Islet of Langerhans (tissue), 1 donor: ENCODE data around the gene CAB39.

Experiments used
- FAIRE-seq: peaks from one replicate; lab custom pipeline; 2011; peaks lifted over from hg19 to GRCh38; lab: Jason Lieb, UNC

The CAB39 gene

DNA sequence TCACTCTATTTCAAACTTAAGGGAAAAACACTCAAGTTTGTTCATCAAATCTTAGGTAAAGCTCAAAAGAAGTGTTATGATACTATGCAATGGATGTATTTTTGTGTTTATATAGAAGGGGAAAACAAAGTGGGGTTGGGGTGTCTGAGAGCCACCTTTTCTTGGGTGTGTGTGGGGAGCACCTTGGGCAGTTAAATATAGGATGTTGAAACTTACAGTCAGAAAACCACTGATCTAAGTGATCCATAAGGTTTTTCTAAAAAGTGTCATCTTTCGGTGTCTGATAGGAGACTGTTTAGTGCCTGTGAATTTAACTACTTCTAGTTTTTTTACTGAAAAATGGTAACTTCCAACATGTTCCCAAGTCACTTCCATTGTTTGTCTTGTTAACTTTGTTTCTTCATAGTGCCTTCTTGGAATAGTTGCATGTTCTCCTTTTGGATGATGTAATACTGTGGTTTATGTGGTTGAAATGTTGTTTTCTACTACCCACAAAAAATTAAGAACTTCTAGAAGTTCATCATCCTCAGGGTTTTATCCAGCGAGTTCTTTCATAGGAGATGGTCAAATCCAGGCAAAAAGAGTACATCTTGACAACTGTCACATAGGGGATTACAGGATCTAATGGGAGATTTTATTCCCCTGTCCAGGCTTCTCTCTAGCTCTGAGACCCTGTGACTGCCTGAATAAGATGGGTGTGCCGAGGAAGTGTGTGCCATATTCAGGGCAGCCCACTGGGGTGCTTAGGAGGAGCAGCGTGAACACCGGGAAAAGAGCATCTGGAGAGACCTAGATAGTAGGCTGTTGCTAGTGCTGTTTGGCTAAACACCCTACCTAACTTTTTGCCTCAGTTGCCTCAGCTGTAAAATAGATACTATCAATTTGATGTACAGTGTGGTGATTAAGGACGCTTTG is 46.2 kb downstream of the CAB39 start:
- no peak for FAIRE-seq

DNA sequence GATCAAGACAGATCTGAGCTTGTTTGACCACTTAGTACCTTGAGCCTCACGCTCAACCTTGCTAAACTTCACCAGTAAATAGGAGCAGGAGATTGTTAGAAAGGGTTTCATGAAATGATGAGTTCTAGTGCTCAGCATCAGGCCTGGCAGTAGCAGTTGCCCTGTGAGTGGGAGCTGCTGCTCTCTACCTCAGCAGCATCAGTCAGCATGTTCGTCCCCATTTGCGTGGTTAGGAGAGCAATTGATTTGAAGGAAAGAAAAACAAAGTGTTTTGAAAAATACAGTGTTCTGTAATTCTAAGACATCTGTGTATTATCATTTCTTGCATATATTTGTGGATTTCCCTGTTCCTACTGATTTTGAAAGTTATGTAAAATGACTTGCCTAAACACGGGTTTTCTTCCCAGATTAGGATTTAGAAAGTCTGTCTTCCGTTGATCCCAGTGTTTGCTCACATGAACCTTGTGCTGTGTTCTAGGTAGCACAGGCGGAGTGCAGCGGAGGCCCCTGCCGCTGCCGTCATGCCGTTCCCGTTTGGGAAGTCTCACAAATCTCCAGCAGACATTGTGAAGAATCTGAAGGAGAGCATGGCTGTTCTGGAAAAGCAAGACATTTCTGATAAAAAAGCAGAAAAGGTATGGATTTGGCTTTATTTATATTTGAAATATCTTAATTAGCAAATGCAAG is 47.0 kb downstream of the CAB39 start:
- no peak for FAIRE-seq

DNA sequence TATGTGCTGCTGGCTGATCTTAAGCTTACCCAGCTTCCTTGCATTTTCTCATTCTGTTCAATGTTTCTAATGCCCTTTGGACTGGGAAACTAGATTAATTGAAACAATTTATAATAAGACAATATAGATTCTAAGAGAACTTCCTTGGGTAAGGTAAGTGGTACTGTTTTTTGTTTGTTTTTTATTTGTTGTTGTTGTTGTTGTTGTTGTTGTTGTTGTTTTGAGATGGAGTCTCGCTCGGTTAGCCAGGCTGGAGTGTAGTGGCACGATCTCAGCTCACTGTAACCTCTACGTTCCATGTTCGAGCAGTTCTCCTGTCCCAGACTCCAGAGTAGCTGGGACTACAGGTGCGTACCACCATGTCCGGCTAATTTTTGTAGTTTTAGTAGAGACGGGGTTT is 49.1 kb downstream of the CAB39 start:
- no peak for FAIRE-seq

DNA sequence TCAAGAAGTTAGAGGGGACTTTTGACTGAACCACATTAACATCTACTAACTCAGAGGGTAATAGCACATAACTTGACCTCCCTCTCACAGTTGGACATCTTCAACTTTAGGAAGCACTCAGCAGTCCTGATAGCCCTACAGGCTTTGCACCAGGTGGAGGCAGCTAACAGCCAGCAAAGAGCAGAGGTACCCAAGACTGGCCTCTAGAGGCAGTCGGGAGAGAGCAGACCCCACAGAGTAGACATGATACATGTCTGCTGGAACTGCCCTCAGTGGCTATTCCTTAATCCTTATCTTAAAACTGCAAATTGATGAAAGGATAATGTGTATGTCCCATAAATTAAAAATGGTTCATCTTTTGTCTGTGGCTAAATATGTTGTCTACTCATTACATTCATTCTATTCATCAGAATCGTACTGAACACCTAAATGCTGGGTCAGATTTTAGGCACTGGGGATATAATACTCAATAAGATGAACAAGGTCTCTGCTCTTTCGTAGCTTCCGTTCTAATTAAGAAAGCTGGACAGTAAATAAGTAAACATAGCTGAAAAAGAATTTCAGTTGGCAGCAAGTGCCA is 49.8 kb downstream of the CAB39 start:
- no peak for FAIRE-seq

DNA sequence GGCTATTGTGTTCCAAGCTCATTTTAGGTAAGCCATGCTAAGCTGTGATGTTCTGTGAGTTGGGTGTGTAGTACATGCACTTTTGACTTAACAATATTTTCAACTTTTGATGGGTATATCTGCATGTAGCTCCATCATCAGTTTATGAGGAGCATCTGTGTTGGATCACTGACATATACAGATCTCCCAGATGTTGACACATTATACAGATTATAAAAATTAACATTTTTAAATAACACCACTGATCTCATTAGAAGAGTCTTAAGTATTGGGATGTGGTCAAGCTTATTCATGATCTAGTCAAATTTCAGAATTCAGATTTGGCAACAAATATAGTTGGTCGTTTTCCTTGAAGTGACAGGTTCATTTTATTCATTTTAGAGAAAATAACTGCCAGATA is 51.7 kb downstream of the CAB39 start:
- no peak for FAIRE-seq

DNA sequence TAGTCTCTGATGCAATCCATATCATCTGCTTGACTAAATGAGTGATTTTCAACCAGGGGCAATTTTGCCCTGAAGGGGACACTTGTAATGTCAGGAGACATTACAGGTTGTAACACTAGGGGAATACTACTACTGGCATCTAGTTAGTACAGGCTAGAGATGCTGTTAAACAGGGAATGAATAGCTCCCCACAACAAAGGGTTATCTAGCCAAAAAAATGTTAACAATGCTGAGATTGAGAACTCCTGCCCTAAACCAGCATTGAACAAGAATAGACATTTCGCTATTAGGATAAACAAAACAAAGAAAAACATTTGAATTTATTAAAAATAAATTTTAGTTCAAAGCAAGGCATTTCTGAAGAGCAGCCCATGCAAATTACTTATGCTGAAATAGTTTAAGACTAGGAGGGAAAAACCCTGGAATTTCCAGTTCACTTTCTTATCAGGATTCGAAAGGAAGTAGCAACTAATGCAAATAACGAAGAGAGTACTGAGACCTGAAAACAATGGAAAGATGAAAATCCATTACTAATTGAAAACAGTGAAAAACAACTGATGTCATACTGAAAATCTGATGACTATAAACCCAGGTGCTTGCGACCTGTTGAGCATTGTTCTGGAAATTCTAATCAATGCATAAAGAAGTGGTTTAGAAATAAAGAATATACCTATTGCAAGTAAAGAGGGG is 53.1 kb downstream of the CAB39 start:
- FAIRE-seq: no peak

DNA sequence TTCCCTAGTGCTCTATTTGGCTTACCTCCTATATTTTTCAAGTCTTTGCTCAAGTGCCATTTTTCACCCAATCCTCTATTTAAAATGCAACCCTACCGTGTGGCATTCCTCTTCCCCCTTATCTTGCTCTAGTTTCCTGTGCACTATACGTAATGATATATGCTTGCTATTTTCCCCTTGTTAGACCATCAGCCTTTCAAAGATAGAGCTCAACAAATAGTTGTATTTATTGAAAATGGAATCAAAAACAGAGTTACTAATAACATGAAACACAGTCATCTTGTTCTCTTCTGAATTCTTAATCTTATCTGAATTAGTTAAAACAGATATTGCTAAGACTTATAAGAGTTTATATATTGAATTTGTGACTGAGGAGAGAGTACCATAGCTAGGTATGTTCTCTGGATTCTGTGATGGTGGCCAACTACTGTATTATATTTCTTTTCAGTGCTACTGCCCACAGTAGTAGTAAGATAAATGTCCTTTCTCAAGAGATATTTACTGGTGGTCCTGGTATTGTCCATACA is 55.3 kb downstream of the CAB39 start:
- FAIRE-seq: no peak

DNA sequence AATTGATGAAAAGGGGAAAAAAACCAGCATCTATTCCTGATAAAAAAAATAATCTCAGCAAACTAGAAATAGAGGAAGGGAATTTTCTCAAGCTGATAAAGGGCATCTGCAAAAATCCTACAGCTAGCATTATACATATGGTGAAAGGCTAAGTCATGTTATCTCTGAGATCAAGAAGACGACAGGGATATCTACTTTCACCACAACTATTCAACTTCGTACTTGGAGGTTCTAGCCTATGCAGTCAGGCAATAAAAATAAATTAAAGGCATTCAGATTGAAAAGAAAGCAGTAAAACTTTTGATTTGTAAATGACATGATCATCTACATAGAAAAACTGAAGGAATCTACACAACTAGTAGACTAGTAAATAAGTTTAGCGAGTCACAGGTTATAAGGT is 58.2 kb downstream of the CAB39 start:
- no peak for FAIRE-seq

DNA sequence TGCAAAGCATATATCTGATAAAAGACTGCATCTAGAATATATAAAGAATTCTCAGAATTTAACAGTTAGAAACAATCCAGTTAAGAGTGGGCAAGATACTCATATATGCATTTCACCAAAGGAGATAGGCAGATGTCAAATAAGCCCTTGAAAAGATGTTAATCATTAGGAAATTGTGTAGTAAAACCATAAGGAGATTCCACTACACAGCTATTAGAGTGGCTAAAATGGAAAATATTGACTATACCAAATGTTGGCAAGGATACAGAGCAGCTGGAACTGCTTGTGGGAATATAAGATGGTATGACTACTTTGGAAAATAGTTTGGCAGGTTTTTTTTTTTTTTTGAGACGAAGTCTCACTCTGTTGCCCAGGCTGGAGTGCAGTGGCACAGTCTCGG is 59.5 kb downstream of the CAB39 start:
- FAIRE-seq: no peak

DNA sequence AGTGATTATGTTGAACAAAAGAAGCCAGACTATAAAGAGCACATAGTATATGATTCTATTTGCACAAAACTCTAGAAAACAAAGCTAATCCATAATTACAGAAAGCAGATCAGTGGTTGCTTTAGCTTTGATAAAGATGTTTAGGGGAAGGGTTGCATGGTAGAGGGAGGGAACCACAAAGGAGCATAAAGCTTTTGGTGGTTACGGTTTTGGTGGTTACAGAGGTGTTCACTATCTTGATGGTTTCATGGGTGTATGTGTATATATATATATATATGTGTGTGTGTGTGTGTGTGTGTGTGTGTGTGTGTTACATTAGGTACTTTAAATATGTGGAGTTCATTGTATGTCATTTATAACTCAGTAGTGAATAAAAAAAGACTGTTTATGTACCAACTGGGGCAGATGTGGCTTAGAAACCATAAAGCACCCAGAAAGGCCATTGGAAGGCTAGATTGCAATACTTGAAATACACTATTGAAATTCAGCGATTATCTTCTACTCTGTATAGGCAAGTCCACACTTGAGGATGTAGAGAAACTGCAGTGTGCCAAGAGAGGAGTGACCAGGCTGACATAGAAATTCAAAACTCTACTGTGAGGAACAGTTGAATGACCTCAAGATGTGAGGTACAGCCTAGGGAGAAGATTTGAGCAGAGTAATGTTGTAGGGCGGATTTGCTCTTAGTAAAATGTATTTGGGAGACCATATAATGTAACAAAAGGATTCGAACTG is 60.6 kb downstream of the CAB39 start:
- no peak for FAIRE-seq

DNA sequence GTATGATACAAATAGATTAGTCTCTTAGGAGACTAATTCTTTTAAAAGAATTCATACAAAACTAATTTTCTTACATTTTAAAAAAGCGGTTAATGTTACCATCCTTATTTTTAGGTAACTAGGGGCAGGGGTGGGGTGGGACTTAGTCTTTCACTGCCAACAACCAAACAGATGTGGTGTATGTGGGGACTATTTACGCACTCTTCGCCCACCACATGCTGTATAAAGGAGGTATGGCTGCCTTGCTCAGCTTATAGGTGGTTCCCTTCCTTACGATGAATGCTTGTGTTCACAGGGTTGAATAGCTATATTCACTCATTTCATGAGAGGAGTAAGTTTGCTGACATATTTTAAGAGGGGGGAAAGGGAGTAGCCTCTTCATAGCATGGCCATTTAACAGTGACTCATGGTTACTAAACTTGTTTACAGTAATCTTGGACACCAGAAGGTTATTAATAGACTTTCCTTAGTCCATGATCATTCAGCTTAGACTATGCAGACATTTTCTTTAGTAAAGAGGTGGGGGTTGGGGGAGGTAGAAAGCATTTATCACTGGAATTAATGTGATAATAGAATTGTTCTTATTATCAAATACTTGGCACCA is 61.8 kb downstream of the CAB39 start:
- no peak for FAIRE-seq

DNA sequence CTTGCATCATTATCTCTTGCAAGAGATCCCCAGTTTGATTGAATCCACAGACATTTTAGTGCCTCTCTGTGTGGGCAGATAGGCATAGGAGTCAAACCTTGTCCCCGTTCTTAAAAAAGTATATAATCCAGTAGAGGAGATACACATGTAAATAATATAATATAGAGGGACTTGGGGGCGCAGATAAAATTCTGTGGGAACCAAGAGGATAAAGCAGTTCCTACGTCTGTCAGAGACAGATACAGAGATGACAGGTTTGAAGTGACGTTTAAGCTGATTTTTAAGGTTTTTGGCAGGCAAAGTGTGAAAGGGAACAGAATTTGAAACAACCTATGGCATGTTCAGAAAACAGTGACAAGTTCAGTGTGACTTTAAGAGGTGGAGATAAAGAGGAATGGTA is 63.1 kb downstream of the CAB39 start:
- FAIRE-seq: no peak

DNA sequence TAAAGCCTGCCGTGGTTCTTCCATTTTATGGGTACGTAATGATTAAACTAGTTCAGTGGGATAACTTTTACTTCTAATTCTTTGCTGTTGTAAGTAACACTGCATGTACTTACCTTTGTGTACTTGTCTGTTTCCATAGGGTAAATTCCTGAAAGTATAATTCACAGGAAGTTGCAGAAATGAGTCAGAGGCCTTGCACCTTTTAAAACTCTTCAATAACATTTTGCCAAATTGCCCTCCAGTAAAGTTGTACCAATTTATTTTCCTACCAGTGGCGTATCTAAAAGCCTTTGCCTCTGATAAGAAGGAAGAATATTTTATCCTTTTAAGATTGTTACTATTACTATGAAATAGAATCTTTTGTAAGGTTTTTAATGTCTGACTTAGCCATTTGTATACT is 65.1 kb downstream of the CAB39 start:
- no peak for FAIRE-seq

DNA sequence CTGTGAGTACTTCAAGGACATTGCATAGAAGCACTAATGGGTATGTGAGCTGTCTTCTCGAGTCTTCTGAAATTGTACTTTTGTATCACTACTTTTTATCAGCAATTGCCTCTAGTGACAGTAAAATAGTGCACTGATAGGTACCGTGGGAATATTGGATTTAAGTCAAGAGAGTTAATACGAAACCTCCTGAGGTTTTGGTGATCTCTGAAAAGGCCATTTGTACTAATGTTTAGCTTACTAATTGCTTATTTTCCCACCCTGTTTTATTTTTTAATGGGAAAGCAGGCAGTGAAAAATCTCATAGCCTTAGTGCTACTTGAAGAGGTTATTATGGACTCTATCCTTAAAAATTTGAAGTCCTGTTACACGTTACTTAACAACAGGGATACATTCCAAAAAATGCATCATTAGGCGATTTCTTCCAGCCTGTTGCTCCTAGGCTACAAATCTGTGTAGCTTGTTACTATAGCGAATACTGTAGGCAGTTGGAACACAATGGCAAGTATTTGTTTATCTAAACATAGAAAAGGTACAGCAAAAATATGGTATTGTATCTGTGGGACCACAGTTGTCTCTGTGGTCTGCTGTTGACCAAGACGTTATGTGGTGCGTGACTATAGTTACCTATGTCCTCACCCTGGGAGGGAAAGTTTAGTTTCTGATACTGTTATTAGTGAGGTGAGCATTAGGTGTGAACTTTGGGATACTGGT is 65.9 kb downstream of the CAB39 start:
- no peak for FAIRE-seq

DNA sequence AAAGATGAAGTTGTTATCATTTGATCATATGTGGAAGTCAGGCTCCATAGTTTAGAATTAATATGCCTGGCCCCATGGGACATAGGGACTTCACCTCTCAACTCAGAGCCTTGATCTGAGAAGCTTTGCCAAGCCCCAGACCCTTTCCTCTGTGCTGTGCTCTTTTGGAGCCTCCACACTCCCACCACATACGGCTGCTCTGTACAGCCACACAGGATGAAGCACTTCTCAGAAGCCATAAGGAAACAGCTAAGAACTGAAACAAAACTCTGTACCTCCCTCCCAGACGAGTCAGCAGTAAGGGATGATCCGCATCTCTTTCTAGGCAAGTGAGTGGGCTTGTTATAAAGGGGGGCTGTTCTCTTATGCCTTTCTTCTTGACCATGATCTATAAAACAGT is 66.5 kb downstream of the CAB39 start:
- FAIRE-seq: no peak

DNA sequence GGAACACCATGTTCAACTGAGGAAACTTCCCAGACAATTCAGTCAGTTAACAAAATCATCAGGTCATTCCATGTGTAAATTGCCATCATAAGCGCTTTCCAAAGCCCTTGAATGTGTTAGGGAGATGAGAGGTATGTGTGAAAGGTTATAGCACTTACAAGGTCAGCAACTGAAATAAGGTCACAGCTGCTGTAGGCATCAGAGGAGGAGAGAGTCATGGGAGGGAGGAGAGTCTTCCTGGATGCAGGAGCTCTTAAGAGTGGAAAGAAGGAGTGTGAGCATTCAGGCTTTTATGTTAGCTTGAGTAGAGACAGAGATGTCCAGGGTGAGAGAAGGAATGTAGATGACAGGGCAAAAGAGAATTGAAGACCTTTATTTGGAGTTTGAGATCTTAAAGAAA is 67.0 kb downstream of the CAB39 start:
- FAIRE-seq: no peak

DNA sequence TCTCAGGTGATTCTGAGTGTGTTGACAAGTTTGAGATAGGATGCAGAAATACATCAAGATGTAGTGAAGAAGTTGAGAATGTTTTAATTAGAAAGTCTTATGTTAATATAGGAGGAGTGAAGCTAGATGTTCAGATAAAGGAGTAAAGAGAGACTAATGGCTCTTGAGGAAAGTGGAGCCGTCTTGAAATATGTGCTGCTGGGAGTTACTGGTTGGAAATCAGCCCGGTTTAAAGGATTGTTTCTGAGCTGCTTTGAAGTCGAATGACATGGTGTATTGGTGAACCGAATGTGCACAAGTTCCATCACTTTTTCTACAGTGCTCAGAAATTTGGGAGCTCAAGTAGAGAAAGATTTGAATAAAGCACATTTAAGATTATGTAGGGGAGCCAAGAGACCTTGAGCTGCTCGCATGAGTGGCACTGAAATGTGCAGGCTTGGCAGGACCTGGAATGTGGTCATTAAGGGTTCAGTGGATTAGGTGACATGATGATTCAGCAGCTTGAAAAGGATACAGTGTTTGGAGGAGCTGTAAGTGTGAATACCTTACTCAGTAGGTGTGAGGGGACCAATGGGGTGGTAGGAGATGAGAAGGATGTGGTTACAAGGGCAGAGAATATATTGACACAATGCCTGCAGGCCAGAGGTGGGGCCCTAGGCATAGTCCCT is 68.6 kb downstream of the CAB39 start:
- no peak for FAIRE-seq

DNA sequence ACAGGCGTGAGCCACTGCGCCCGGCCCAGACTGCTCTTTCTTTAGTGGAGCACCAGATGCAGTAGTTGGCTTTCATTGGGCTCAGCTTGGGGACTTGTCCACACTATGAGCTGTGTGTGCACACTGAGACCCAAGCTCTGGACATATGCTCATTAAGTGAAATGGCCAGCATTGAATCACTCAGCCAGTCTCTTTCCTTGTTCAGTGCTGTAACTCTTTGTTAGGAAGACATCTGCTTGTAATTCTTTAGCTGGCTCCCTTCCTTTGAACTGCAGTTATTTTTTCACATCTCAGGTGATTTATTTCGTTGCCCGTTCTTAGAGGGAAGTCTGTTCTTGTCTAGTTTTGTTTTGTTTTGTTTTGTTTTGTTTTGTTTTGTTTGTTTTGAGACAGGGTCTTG is 70.5 kb downstream of the CAB39 start:
- FAIRE-seq: no peak

DNA sequence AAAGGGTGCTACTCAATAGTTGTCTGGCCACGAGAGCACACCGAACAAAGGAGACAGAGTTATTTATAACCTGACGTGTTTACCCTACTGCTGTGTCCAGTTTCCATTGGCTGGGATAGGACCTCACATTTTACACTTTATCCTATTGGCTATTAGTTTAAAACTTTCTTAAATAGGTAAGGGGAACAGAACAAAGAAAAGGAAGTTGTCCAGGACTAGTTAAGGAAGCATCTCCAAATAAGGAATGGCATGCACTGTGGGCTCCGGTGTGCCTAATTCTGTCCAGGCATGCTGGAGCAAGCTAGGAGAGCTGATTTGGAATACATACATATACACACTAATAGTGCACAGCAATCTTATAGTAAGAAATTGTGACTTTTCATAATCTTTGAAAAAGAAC is 72.2 kb downstream of the CAB39 start:
- no peak for FAIRE-seq

DNA sequence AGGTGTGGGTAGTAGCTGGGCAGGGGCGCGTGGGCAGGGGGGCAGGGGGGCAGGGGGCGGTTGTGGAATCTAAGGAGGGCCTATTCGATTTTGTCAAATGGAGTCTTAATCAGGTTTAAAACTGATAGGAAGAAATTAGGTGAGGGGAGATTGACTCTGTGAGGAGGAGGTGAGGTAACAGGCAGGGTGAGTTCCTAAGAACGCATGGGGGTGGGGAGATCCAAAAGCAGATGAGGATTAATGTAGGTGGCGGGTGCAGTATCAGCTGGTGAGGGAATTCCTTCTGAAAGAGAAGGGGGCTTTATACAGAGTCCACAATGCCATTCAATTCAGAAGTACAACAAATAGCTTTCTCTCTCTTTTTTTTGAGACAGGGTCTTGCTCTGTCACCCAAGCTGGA is 72.7 kb downstream of the CAB39 start:
- FAIRE-seq: no peak
